Measurements from ENCODE around the gene CHCHD6. TPM values are rescaled to one million over a fixed set of nuclear protein-coding genes. Genes with fewer than 3 reads are reported as not detected.

CHCHD6 gene
- total RNA-seq, 3 donors from 2014 or later = 5.9 to 9.8 (median 6.5) TPM

- TF ChIP-seq CTCF (IDR thresholded peaks at IDR 0.05) = no peak
- H3K4me3 ChIP-seq = no peak overlapping the region
- H3K4me1 ChIP-seq (ENCODE audit: low read depth) = no peaks in the 10 kb centered on the region
- DNase-seq (no peak), ATAC-seq (no peak)
- no peaks in the 10 kb centered on the region for H3K36me3 ChIP-seq (ENCODE audit: low read depth)
- H3K9me3 ChIP-seq = no peaks in the 10 kb centered on the region
- intact Hi-C loops (cut with DNase I, micrococcal nuclease) = no loop called here
Observed at GRCh38 chr3:126857928-126858327, 153.9 kb downstream of the CHCHD6 start.

GRCh38 chr3:126858401-126858800, 154.4 kb downstream of the CHCHD6 start:
- intact Hi-C loops (cut with DNase I, micrococcal nuclease) = no loop called here
- no peak overlapping the region for H3K4me3 ChIP-seq
- ATAC-seq (no peak), DNase-seq (no peak)
- H3K9me3 ChIP-seq = no peaks in the 10 kb centered on the region
- no peak for TF ChIP-seq CTCF (IDR thresholded peaks at IDR 0.05)
- no peaks in the 10 kb centered on the region for H3K36me3 ChIP-seq (ENCODE audit: low read depth)
- no peaks in the 10 kb centered on the region for H3K4me1 ChIP-seq (ENCODE audit: low read depth)

- ATAC-seq (peak; percentile 17), DNase-seq (no peak)
- no peak for TF ChIP-seq CTCF (IDR thresholded peaks at IDR 0.05)
- H3K36me3 ChIP-seq (ENCODE audit: low read depth) = no peaks in the 10 kb centered on the region
- no peak overlapping the region for H3K4me3 ChIP-seq
- no peaks in the 10 kb centered on the region for H3K4me1 ChIP-seq (ENCODE audit: low read depth)
- intact Hi-C loops (cut with DNase I, micrococcal nuclease) = no loop called here
- H3K9me3 ChIP-seq = no peaks in the 10 kb centered on the region
Observed at GRCh38 chr3:126858887-126859286, 154.8 kb downstream of the CHCHD6 start.

GRCh38 chr3:126859415-126860246, 155.6 kb downstream of the CHCHD6 start:
- intact Hi-C loops (cut with DNase I, micrococcal nuclease) = no loop called here
- no peak for ATAC-seq
- H3K4me3 ChIP-seq = no peak overlapping the region

GRCh38 chr3:126865736-126866135, 161.7 kb downstream of the CHCHD6 start:
- no peak for TF ChIP-seq CTCF (IDR thresholded peaks at IDR 0.05)
- H3K9me3 ChIP-seq = no peaks in the 10 kb centered on the region
- no peak for DNase-seq
- H3K4me3 ChIP-seq = no peak overlapping the region
- H3K36me3 ChIP-seq (ENCODE audit: low read depth) = no peaks in the 10 kb centered on the region
- intact Hi-C loops (cut with DNase I, micrococcal nuclease) = no loop called here
- H3K4me1 ChIP-seq (ENCODE audit: low read depth) = no peaks in the 10 kb centered on the region
- no peak for ATAC-seq

More at GRCh38 chr3:126859415-126860246, 155.6 kb downstream of the CHCHD6 start:
- no peak for TF ChIP-seq CTCF (IDR thresholded peaks at IDR 0.05)
- no peaks in the 10 kb centered on the region for H3K9me3 ChIP-seq
- no peaks in the 10 kb centered on the region for H3K36me3 ChIP-seq (ENCODE audit: low read depth)
- no peaks in the 10 kb centered on the region for H3K4me1 ChIP-seq (ENCODE audit: low read depth)
- DNase-seq = no peak
